ENCODE results near the gene MTG1.

DNA sequence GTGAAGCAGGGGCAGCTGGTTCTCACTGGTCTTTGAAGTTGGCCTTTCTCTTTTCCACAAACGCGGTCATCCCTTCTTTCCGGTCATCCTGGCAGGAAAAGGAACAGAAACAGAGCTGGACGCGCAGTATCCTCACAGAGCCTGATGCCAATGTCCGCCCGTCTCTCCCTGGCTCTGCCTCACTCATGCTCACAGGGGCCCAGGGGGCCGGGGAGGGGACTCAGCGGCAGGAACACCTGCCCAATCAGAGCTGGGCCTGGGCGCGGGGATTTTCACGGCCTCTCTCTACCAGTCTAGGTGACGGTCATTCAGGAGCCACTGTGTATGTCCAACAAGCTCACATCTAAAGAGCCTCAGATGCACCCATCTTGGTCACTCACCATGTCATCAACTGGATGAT lies 31.1 kb upstream of the MTG1 start:
- TF ChIP-seq, protein P1, sequence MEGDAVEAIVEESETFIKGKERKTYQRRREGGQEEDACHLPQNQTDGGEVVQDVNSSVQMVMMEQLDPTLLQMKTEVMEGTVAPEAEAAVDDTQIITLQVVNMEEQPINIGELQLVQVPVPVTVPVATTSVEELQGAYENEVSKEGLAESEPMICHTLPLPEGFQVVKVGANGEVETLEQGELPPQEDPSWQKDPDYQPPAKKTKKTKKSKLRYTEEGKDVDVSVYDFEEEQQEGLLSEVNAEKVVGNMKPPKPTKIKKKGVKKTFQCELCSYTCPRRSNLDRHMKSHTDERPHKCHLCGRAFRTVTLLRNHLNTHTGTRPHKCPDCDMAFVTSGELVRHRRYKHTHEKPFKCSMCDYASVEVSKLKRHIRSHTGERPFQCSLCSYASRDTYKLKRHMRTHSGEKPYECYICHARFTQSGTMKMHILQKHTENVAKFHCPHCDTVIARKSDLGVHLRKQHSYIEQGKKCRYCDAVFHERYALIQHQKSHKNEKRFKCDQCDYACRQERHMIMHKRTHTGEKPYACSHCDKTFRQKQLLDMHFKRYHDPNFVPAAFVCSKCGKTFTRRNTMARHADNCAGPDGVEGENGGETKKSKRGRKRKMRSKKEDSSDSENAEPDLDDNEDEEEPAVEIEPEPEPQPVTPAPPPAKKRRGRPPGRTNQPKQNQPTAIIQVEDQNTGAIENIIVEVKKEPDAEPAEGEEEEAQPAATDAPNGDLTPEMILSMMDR (conservative IDR thresholded peaks at IDR 0.05; ENCODE audit: low read depth in 2 of 2), result no peak
- no peak for TF ChIP-seq CREB1 (CRISPR knock-in tag; IDR thresholded peaks at IDR 0.05; ENCODE audit: low read depth)
- TF ChIP-seq POLR2AphosphoS5 (IDR thresholded peaks at IDR 0.05; ENCODE audit: low read depth), result no peak
- TF ChIP-seq EZH2 (IDR thresholded peaks at IDR 0.05; ENCODE audit: low read depth, unreplicated experiment), result no peak
- TF ChIP-seq, protein P2, sequence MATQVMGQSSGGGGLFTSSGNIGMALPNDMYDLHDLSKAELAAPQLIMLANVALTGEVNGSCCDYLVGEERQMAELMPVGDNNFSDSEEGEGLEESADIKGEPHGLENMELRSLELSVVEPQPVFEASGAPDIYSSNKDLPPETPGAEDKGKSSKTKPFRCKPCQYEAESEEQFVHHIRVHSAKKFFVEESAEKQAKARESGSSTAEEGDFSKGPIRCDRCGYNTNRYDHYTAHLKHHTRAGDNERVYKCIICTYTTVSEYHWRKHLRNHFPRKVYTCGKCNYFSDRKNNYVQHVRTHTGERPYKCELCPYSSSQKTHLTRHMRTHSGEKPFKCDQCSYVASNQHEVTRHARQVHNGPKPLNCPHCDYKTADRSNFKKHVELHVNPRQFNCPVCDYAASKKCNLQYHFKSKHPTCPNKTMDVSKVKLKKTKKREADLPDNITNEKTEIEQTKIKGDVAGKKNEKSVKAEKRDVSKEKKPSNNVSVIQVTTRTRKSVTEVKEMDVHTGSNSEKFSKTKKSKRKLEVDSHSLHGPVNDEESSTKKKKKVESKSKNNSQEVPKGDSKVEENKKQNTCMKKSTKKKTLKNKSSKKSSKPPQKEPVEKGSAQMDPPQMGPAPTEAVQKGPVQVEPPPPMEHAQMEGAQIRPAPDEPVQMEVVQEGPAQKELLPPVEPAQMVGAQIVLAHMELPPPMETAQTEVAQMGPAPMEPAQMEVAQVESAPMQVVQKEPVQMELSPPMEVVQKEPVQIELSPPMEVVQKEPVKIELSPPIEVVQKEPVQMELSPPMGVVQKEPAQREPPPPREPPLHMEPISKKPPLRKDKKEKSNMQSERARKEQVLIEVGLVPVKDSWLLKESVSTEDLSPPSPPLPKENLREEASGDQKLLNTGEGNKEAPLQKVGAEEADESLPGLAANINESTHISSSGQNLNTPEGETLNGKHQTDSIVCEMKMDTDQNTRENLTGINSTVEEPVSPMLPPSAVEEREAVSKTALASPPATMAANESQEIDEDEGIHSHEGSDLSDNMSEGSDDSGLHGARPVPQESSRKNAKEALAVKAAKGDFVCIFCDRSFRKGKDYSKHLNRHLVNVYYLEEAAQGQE (IDR thresholded peaks at IDR 0.05; ENCODE audit: unreplicated experiment), result no peak
- TF ChIP-seq EZH2phosphoT487 (IDR thresholded peaks at IDR 0.05; ENCODE audit: unreplicated experiment), result no peak
- no peak for TF ChIP-seq JUNB (IDR thresholded peaks at IDR 0.05; ENCODE audit: unreplicated experiment)
- TF ChIP-seq ZNF331 (CRISPR knock-in tag; IDR thresholded peaks at IDR 0.05; ENCODE audit: low read depth), result no peak
- TF ChIP-seq STAT1 (IDR thresholded peaks at IDR 0.05; ENCODE audit: unreplicated experiment), result no peak
